Loucy (cell line): ENCODE results near the gene SPTSSB.

Experiments
- H2AFZ ChIP-seq: fragments of 200-600 bp; sonication (generic); 2 replicates; pipeline ENCODE4 v1.6.0; 2016; ENCODE audit warnings: antibody characterized with exemption, mild to moderate bottlenecking, low read length, moderate library complexity
- H3F3A ChIP-seq: fragments of 200-600 bp; 2 replicates; pipeline ENCODE4 v1.6.0; 2016; ENCODE audit warnings: antibody characterized with exemption, low read depth, mild to moderate bottlenecking
- H3K27me3 ChIP-seq: fragments of 200-600 bp; sonication (generic); 2 replicates; pipeline ENCODE4 v1.6.1; 2014; ENCODE audit warnings: low read length, mild to moderate bottlenecking; ENCODE audit not compliant: insufficient read depth, poor library complexity, severe bottlenecking
- H3K36me3 ChIP-seq: fragments of 200-600 bp; sonication (generic); 2 replicates; pipeline ENCODE4 v1.6.1; 2016; ENCODE audit warnings: low read length; ENCODE audit not compliant: insufficient read depth
- H3K4me1 ChIP-seq: fragments of 200-600 bp; sonication (generic); 2 replicates; pipeline ENCODE4 v1.5.1; 2014; ENCODE audit warnings: low read length, mild to moderate bottlenecking; ENCODE audit not compliant: insufficient read depth, poor library complexity, severe bottlenecking
- H3K4me2 ChIP-seq: fragments of 200-600 bp; sonication (generic); 2 replicates; pipeline ENCODE4 v1.6.0; 2014; ENCODE audit warnings: antibody characterized with exemption, low read length, low read depth, mild to moderate bottlenecking; ENCODE audit not compliant: poor library complexity, severe bottlenecking
- H3K4me3 ChIP-seq: fragments of 200-600 bp; sonication (generic); 2 replicates; pipeline ENCODE4 v1.5.1; 2014; ENCODE audit warnings: low read length, mild to moderate bottlenecking, mixed read lengths; ENCODE audit not compliant: poor library complexity, severe bottlenecking
- H3K79me2 ChIP-seq: fragments of 200-600 bp; sonication (generic); 2 replicates; pipeline ENCODE4 v1.6.1; 2014; ENCODE audit warnings: low read length; ENCODE audit not compliant: insufficient read depth
- H3K9ac ChIP-seq: fragments of 200-600 bp; sonication (generic); 2 replicates; pipeline ENCODE4 v1.6.0; 2014; ENCODE audit warnings: mild to moderate bottlenecking, low read depth, low read length, moderate library complexity; ENCODE audit not compliant: poor library complexity, severe bottlenecking
- H3K9me2 ChIP-seq: fragments of 200-600 bp; sonication (generic); replicated peaks from 2 replicates; pipeline ENCODE4 v1.6.1; 2016; ENCODE audit warnings: low read depth, low read length, mixed read lengths
- H3K9me3 ChIP-seq: fragments of 200-600 bp; sonication (generic); 2 replicates; pipeline ENCODE4 v1.6.1; 2014; ENCODE audit warnings: mild to moderate bottlenecking, antibody characterized with exemption, low read length, low read depth; ENCODE audit not compliant: insufficient read depth
- H4K20me1 ChIP-seq: fragments of 200-600 bp; sonication (generic); 2 replicates; pipeline ENCODE4 v1.6.0; 2014; ENCODE audit warnings: antibody characterized with exemption, low read length, mild to moderate bottlenecking; ENCODE audit not compliant: insufficient read depth, poor library complexity, severe bottlenecking
- EZH2phosphoT487 ChIP-seq: fragments of 200-600 bp; IDR thresholded peaks from 2 replicates; pipeline ENCODE4 v1.6.1; 2018; ENCODE audit warnings: antibody characterized with exemption, mild to moderate bottlenecking, moderate library complexity, borderline replicate concordance
- TF ChIP-seq, protein P1 (sequence below): fragments of 200-600 bp; sonication (generic); conservative IDR thresholded peaks from 2 replicates; pipeline ENCODE4 v1.5.1; 2014; ENCODE audit warnings: mild to moderate bottlenecking, antibody characterized with exemption, low read length

The SPTSSB gene

DNA sequence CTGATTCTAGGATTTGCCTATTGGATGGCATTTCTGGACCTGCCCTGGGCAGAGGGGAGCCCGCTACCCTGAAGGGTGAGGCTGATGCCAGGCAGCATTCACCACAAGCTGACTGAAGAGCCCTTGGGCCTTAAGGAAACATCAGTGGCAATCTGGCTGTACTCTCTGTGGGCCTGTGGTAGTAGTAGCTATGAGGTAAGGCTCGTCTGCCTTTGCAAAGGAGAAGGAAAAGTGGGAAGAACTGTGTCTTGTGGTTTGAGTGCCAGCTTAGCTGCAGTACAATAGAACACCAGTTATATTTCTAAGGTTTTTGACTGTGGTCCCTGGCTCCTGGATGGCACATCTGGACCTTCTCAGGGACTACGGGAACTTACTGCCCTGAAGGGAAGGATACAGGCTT is 51.5 kb downstream of the SPTSSB start:
- Histone ChIP-seq H2AFZ (no peak overlapping the region), H3K36me3 (no peaks in the 10 kb centered on the region), H3K9ac (no peak overlapping the region), H3K4me1 (no peaks in the 10 kb centered on the region), H3K27me3 (peaks cover 49% of the 10 kb centered on the region), H3F3A (no peaks in the 10 kb centered on the region), H3K9me3 (0 out of 2 replicates have a peak, but pooled peaks cover 2% of the 10 kb centered on the region), H3K9me2 (no peaks in the 10 kb centered on the region), H4K20me1 (no peaks in the 10 kb centered on the region), H3K4me2 (no peak overlapping the region), H3K79me2 (no peaks in the 10 kb centered on the region), H3K4me3 (no peak overlapping the region)
- TF ChIP-seq, protein P1, sequence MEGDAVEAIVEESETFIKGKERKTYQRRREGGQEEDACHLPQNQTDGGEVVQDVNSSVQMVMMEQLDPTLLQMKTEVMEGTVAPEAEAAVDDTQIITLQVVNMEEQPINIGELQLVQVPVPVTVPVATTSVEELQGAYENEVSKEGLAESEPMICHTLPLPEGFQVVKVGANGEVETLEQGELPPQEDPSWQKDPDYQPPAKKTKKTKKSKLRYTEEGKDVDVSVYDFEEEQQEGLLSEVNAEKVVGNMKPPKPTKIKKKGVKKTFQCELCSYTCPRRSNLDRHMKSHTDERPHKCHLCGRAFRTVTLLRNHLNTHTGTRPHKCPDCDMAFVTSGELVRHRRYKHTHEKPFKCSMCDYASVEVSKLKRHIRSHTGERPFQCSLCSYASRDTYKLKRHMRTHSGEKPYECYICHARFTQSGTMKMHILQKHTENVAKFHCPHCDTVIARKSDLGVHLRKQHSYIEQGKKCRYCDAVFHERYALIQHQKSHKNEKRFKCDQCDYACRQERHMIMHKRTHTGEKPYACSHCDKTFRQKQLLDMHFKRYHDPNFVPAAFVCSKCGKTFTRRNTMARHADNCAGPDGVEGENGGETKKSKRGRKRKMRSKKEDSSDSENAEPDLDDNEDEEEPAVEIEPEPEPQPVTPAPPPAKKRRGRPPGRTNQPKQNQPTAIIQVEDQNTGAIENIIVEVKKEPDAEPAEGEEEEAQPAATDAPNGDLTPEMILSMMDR, result no peak
- no peak for TF ChIP-seq EZH2phosphoT487

DNA sequence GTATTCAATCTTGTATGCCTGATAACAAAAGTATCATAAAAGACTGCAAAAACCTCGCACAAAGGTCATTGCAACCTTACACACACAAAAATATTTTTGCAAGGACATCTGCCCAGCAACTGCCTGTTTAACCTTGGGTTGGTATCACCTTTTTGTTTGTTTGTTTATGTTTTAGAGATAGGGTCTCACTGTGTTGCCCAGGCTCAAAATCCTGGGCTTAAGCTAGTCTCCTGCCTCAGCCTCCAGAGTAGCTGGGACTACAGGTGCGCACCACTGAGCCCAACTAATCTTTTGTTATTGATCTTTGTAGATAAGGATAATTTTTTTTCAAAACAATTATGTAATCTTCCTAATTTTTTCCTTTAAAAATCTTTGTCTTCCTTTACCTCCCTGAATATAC is 54.2 kb downstream of the SPTSSB start:
- Histone ChIP-seq H3K79me2 (no peaks in the 10 kb centered on the region), H3K36me3 (no peaks in the 10 kb centered on the region), H2AFZ (no peak overlapping the region), H3K9me2 (no peaks in the 10 kb centered on the region), H4K20me1 (no peaks in the 10 kb centered on the region), H3K4me3 (no peak overlapping the region), H3K4me1 (peaks cover under 1% of the 10 kb centered on the region), H3K9me3 (0 out of 2 replicates have a peak, but pooled peaks cover 2% of the 10 kb centered on the region), H3K4me2 (no peak overlapping the region), H3F3A (no peaks in the 10 kb centered on the region), H3K9ac (no peak overlapping the region), H3K27me3 (peaks cover 60% of the 10 kb centered on the region)
- no peak for TF ChIP-seq EZH2phosphoT487
- TF ChIP-seq, protein P1, result no peak

- TF ChIP-seq, protein P1, result no peak
- TF ChIP-seq EZH2phosphoT487, result no peak
- H3K9ac ChIP-seq, result no peak overlapping the region
- H2AFZ ChIP-seq, result no peak overlapping the region
- peaks cover 58% of the 10 kb centered on the region for H3K27me3 ChIP-seq
- no peak overlapping the region for H3K4me2 ChIP-seq
- H4K20me1 ChIP-seq, result no peaks in the 10 kb centered on the region
- no peaks in the 10 kb centered on the region for H3K36me3 ChIP-seq
- H3K4me3 ChIP-seq, result no peak overlapping the region
- H3K9me3 ChIP-seq, result 0 out of 2 replicates have a peak, but pooled peaks cover 2% of the 10 kb centered on the region
- H3K79me2 ChIP-seq, result no peaks in the 10 kb centered on the region
- H3F3A ChIP-seq, result no peaks in the 10 kb centered on the region
- H3K4me1 ChIP-seq, result peaks cover 9% of the 10 kb centered on the region
- no peaks in the 10 kb centered on the region for H3K9me2 ChIP-seq
Observed at GRCh38 chr3:161316006-161316689, 55.2 kb downstream of the SPTSSB start.
